Activated CD4-positive, alpha-beta T cell treated with anti-CD3 and anti-CD28 coated beads, Interleukin-10, Interleukin-2, amounts not matched to agents 100 ng/mL and 50 ng/mL, durations not matched to agents 16 hours and 8 hours (primary cell): Measurements from ENCODE around the gene PDCD6IP.
A peak's percentile ranks its signal among the peaks of the same experiment; 100 is the strongest.
"Not testable (repeated sequence)": the region's sequence is repeated elsewhere in the genome, so short reads cannot be mapped to it uniquely, and the experiment has no call there.

Source experiments
- DNase-seq: peaks from one replicate; pipeline ENCODE4 v3.0.0-alpha.2; 2020

Gene PDCD6IP

GRCh38 chr3:33798418-33799201, at the start of gene PDCD6IP:
Gene PDCD6IP (plus strand): TSS chr3:33798630. CDS start chr3:33798729, 99 bp downstream.
- peak; percentile 94 for DNase-seq

- DNase-seq = peak; percentile 16
Measured at GRCh38 chr3:33749546-33750210, 48.8 kb upstream of the PDCD6IP start.

- no peak for DNase-seq
Measured at GRCh38 chr3:33750211-33750548, 48.2 kb upstream of the PDCD6IP start.

GRCh38 chr3:33751336-33751735, 47.1 kb upstream of the PDCD6IP start:
- DNase-seq = peak; percentile 33

- not testable (repeated sequence) for DNase-seq
Measured at GRCh38 chr3:33754391-33754790, 44.0 kb upstream of the PDCD6IP start.

GRCh38 chr3:33758281-33758680, 40.1 kb upstream of the PDCD6IP start:
- no peak for DNase-seq

GRCh38 chr3:33758864-33759263, 39.6 kb upstream of the PDCD6IP start:
- no peak for DNase-seq

GRCh38 chr3:33768578-33769330, 29.7 kb upstream of the PDCD6IP start:
- no peak for DNase-seq

GRCh38 chr3:33773637-33774036, 24.8 kb upstream of the PDCD6IP start:
- no peak for DNase-seq

GRCh38 chr3:33775363-33775762, 23.1 kb upstream of the PDCD6IP start:
- no peak for DNase-seq

- no peak for DNase-seq
Measured at GRCh38 chr3:33777996-33778395, 20.4 kb upstream of the PDCD6IP start.

- no peak for DNase-seq
Measured at GRCh38 chr3:33779751-33780150, 18.7 kb upstream of the PDCD6IP start.

- not testable (repeated sequence) for DNase-seq
Measured at GRCh38 chr3:33781413-33781812, 17.0 kb upstream of the PDCD6IP start.

- no peak for DNase-seq
Measured at GRCh38 chr3:33786565-33787327, 11.7 kb upstream of the PDCD6IP start.

- DNase-seq = peak; percentile 78
Measured at GRCh38 chr3:33787328-33788009, 11.0 kb upstream of the PDCD6IP start.

- DNase-seq = no peak
Measured at GRCh38 chr3:33789183-33789954, 9.1 kb upstream of the PDCD6IP start.

GRCh38 chr3:33790091-33790490, 8.3 kb upstream of the PDCD6IP start:
- DNase-seq = no peak

- DNase-seq = peak; percentile 49
Measured at GRCh38 chr3:33791477-33792166, 6.8 kb upstream of the PDCD6IP start.

GRCh38 chr3:33792167-33792892, 6.1 kb upstream of the PDCD6IP start:
- no peak for DNase-seq

GRCh38 chr3:33795131-33795530, 3.3 kb upstream of the PDCD6IP start:
- DNase-seq = no peak
